Ishikawa (cell line): Measurements from ENCODE around the gene JAML.

Experiments
- CEBPB ChIP-seq: IDR thresholded peaks from 2 replicates; pipeline ENCODE4 v1.6.1; 2012
- CREB1 ChIP-seq: IDR thresholded peaks from 2 replicates; pipeline ENCODE4 v1.6.1; 2012; ENCODE audit warnings: low read depth
- EP300 ChIP-seq: IDR thresholded peaks from 2 replicates; pipeline ENCODE4 v1.6.1; 2012; ENCODE audit warnings: borderline replicate concordance
- FOXM1 ChIP-seq: IDR thresholded peaks from 2 replicates; pipeline ENCODE4 v1.6.1; 2012; ENCODE audit warnings: low read depth, borderline replicate concordance
- NFIC ChIP-seq: IDR thresholded peaks from 2 replicates; pipeline ENCODE4 v1.6.1; 2012
- RAD21 ChIP-seq: IDR thresholded peaks from 2 replicates; pipeline ENCODE4 v1.6.1; 2012; ENCODE audit warnings: low read depth
- TAF1 ChIP-seq: IDR thresholded peaks from 2 replicates; pipeline ENCODE4 v1.6.1; 2012; ENCODE audit warnings: low read depth, mild to moderate bottlenecking
- TCF12 ChIP-seq: IDR thresholded peaks from 2 replicates; pipeline ENCODE4 v1.6.1; 2012; ENCODE audit warnings: low read depth
- TEAD4 ChIP-seq: IDR thresholded peaks from 2 replicates; pipeline ENCODE4 v1.6.1; 2012
- USF1 ChIP-seq: IDR thresholded peaks from 2 replicates; pipeline ENCODE4 v1.6.1; 2012
- YY1 ChIP-seq: IDR thresholded peaks from 2 replicates; pipeline ENCODE4 v1.6.1; 2012; ENCODE audit warnings: low read depth
- TF ChIP-seq, protein P1 (sequence below): IDR thresholded peaks from 2 replicates; pipeline ENCODE4 v1.6.1; 2012

- no peak for TF ChIP-seq USF1
- 0 out of 2 replicates have a peak, but pooled peaks have one; percentile 35 for TF ChIP-seq YY1
- no peak for TF ChIP-seq CEBPB
- TF ChIP-seq CREB1, result no peak
- TF ChIP-seq NFIC, result no peak
- peak; percentile 96 for TF ChIP-seq RAD21
- TF ChIP-seq EP300, result peak; percentile 27; the same call in 1 of the 2 replicates
- TF ChIP-seq, protein P1, sequence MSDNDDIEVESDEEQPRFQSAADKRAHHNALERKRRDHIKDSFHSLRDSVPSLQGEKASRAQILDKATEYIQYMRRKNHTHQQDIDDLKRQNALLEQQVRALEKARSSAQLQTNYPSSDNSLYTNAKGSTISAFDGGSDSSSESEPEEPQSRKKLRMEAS, result peak; percentile 39; the same call in 1 of the 2 replicates
- peak; percentile 44; the same call in 1 of the 2 replicates for TF ChIP-seq TCF12
- no peak for TF ChIP-seq TEAD4
- TF ChIP-seq TAF1, result no peak
- TF ChIP-seq FOXM1, result no peak
Observed at GRCh38 chr11:118145285-118146227, 79.3 kb downstream of the JAML start.
